ENCODE data around the gene PADI3.

The PADI3 gene

GRCh38 chr1:17225140-17225539, 23.8 kb upstream of the PADI3 start:
- TF ChIP-seq YY1 (IDR thresholded peaks at IDR 0.05; ENCODE audit: low read depth) (no peak), FOXM1 (IDR thresholded peaks at IDR 0.05; ENCODE audit: borderline replicate concordance, low read depth) (no peak), TEAD4 (IDR thresholded peaks at IDR 0.05) (no peak), TAF1 (IDR thresholded peaks at IDR 0.05; ENCODE audit: low read depth) (no peak), EGR1 (IDR thresholded peaks at IDR 0.05) (no peak), RAD21 (IDR thresholded peaks at IDR 0.05; ENCODE audit: low read depth) (no peak), MAX (IDR thresholded peaks at IDR 0.05) (no peak), EP300 (IDR thresholded peaks at IDR 0.05; ENCODE audit: borderline replicate concordance) (no peak), TCF12 (IDR thresholded peaks at IDR 0.05; ENCODE audit: low read depth) (no peak), CREB1 (IDR thresholded peaks at IDR 0.05; ENCODE audit: low read depth) (no peak), NFIC (IDR thresholded peaks at IDR 0.05) (no peak), USF1 (IDR thresholded peaks at IDR 0.05) (no peak), CEBPB (IDR thresholded peaks at IDR 0.05) (no peak), ZBTB7A (IDR thresholded peaks at IDR 0.05; ENCODE audit: low read depth) (no peak), REST (IDR thresholded peaks at IDR 0.05; ENCODE audit: low read depth) (no peak)

GRCh38 chr1:17227358-17227915, 21.5 kb upstream of the PADI3 start:
- TF ChIP-seq ZBTB7A (IDR thresholded peaks at IDR 0.05; ENCODE audit: low read depth) (no peak), EP300 (IDR thresholded peaks at IDR 0.05; ENCODE audit: borderline replicate concordance) (no peak), YY1 (IDR thresholded peaks at IDR 0.05; ENCODE audit: low read depth) (no peak), TEAD4 (IDR thresholded peaks at IDR 0.05) (no peak), MAX (IDR thresholded peaks at IDR 0.05) (no peak), FOXM1 (IDR thresholded peaks at IDR 0.05; ENCODE audit: borderline replicate concordance, low read depth) (no peak), EGR1 (IDR thresholded peaks at IDR 0.05) (no peak), TAF1 (IDR thresholded peaks at IDR 0.05; ENCODE audit: low read depth) (no peak), USF1 (IDR thresholded peaks at IDR 0.05) (no peak), CREB1 (IDR thresholded peaks at IDR 0.05; ENCODE audit: low read depth) (no peak), TCF12 (IDR thresholded peaks at IDR 0.05; ENCODE audit: low read depth) (no peak), RAD21 (IDR thresholded peaks at IDR 0.05; ENCODE audit: low read depth) (no peak), REST (IDR thresholded peaks at IDR 0.05; ENCODE audit: low read depth) (no peak)

GRCh38 chr1:17228619-17229018, 20.3 kb upstream of the PADI3 start:
- no peak for TF ChIP-seq NFIC (IDR thresholded peaks at IDR 0.05)
- TF ChIP-seq ZBTB7A (IDR thresholded peaks at IDR 0.05; ENCODE audit: low read depth): no peak
- TF ChIP-seq FOXM1 (IDR thresholded peaks at IDR 0.05; ENCODE audit: borderline replicate concordance, low read depth): no peak
- TF ChIP-seq TAF1 (IDR thresholded peaks at IDR 0.05; ENCODE audit: low read depth): no peak
- TF ChIP-seq CREB1 (IDR thresholded peaks at IDR 0.05; ENCODE audit: low read depth): no peak
- TF ChIP-seq RAD21 (IDR thresholded peaks at IDR 0.05; ENCODE audit: low read depth): no peak

- TF ChIP-seq YY1 (IDR thresholded peaks at IDR 0.05; ENCODE audit: low read depth) (no peak), NFIC (IDR thresholded peaks at IDR 0.05) (no peak), TCF12 (IDR thresholded peaks at IDR 0.05; ENCODE audit: low read depth) (no peak), CEBPB (IDR thresholded peaks at IDR 0.05) (no peak)
Measured at GRCh38 chr1:17229379-17229778, 19.5 kb upstream of the PADI3 start.

GRCh38 chr1:17230106-17230505, 18.8 kb upstream of the PADI3 start:
- no peak for TF ChIP-seq MAX (IDR thresholded peaks at IDR 0.05)
- no peak for TF ChIP-seq NFIC (IDR thresholded peaks at IDR 0.05)

- TF ChIP-seq EP300 (IDR thresholded peaks at IDR 0.05; ENCODE audit: borderline replicate concordance) (no peak), YY1 (IDR thresholded peaks at IDR 0.05; ENCODE audit: low read depth) (no peak), CEBPB (IDR thresholded peaks at IDR 0.05) (no peak), USF1 (IDR thresholded peaks at IDR 0.05) (no peak), CREB1 (IDR thresholded peaks at IDR 0.05; ENCODE audit: low read depth) (no peak), EGR1 (IDR thresholded peaks at IDR 0.05) (no peak), TAF1 (IDR thresholded peaks at IDR 0.05; ENCODE audit: low read depth) (no peak), TCF12 (IDR thresholded peaks at IDR 0.05; ENCODE audit: low read depth) (no peak), TEAD4 (IDR thresholded peaks at IDR 0.05) (no peak), NFIC (IDR thresholded peaks at IDR 0.05) (no peak)
Measured at GRCh38 chr1:17230671-17231310, 18.1 kb upstream of the PADI3 start.
